ENCODE results near the gene SNRNP70. TPM values are rescaled to one million over a fixed set of nuclear protein-coding genes. Genes with fewer than 3 reads are reported as not detected.
"Not testable (repeated sequence)": the region's sequence is repeated elsewhere in the genome, so short reads cannot be mapped to it uniquely, and the experiment has no call there.

SNRNP70 gene
- total RNA-seq, 2 experiments from 2014 or later, result 179 to 188 TPM

GRCh38 chr19:49056902-49057596 is 28.2 kb upstream of the SNRNP70 start:
- Mint-ChIP-seq H3K4me3 (peak overlapping the region; percentile 62), H3K27me3 (peaks cover 52% of the 10 kb centered on the region), H3K4me1 (peaks cover 23% of the 10 kb centered on the region)
- H3K36me3 Mint-ChIP-seq (ENCODE audit: low read depth); H3K27ac Mint-ChIP-seq; DNase-seq; POLR2A ChIA-PET; H3K9me3 Mint-ChIP-seq: not testable (repeated sequence)
- CTCF ChIA-PET, result interaction anchor here (0.6 to 1.4 kb wide), 2 partner anchors 65 to 224 kb away, joined by 3 to 4 read pairs; no protein-coding TSS in a partner anchor

- DNase-seq, result peak; percentile 46
- peaks cover 52% of the 10 kb centered on the region for H3K27me3 Mint-ChIP-seq
- H3K4me3 Mint-ChIP-seq, result peak within 1 kb of the TSS; percentile 62
- H3K27ac Mint-ChIP-seq, result no peak within 1 kb of the TSS
- H3K4me1 Mint-ChIP-seq, result peaks cover 23% of the 10 kb centered on the region
- ChIA-PET POLR2A (no interaction called here), CTCF (interaction anchor here (0.6 to 1.4 kb wide), 2 partner anchors 65 to 224 kb away, joined by 3 to 4 read pairs; no protein-coding TSS in a partner anchor)
- H3K36me3 Mint-ChIP-seq (ENCODE audit: low read depth), result no peaks in the 10 kb centered on the region
- H3K9me3 Mint-ChIP-seq, result no peaks in the 10 kb centered on the region
Observed at GRCh38 chr19:49057636-49058234, 27.5 kb upstream of the SNRNP70 start, which contains the start of gene CGB7. CGB7 (minus strand) TSS chr19:49057749; CDS start chr19:49055375, 2,374 bp downstream.

GRCh38 chr19:49058562-49058961 is 26.7 kb upstream of the SNRNP70 start:
- no peaks in the 10 kb centered on the region for H3K9me3 Mint-ChIP-seq
- H3K4me1 Mint-ChIP-seq, result peaks cover 23% of the 10 kb centered on the region
- H3K27me3 Mint-ChIP-seq, result peaks cover 52% of the 10 kb centered on the region
- no peak for DNase-seq
- no peak overlapping the region for H3K27ac Mint-ChIP-seq
- no peaks in the 10 kb centered on the region for H3K36me3 Mint-ChIP-seq (ENCODE audit: low read depth)
- H3K4me3 Mint-ChIP-seq, result no peak overlapping the region
- CTCF ChIA-PET, result interaction anchor here (1.0 kb wide), 2 partner anchors 40 to 59 kb away, joined by 3 read pairs; no protein-coding TSS in a partner anchor
- POLR2A ChIA-PET, result no interaction called here

GRCh38 chr19:49059053-49059452 is 26.2 kb upstream of the SNRNP70 start:
- no peak overlapping the region for H3K27ac Mint-ChIP-seq
- no peaks in the 10 kb centered on the region for H3K9me3 Mint-ChIP-seq
- no peak overlapping the region for H3K4me3 Mint-ChIP-seq
- no peak for DNase-seq
- H3K4me1 Mint-ChIP-seq, result peaks cover 23% of the 10 kb centered on the region
- ChIA-PET CTCF (interaction anchor here (1.0 to 2.5 kb wide), 3 partner anchors 39 to 59 kb away, joined by 3 to 9 read pairs (median 3); no protein-coding TSS in a partner anchor), POLR2A (no interaction called here)
- no peaks in the 10 kb centered on the region for H3K36me3 Mint-ChIP-seq (ENCODE audit: low read depth)
- peaks cover 52% of the 10 kb centered on the region for H3K27me3 Mint-ChIP-seq

GRCh38 chr19:49061000-49061399 is 24.3 kb upstream of the SNRNP70 start:
- no peak for DNase-seq
- peaks cover 62% of the 10 kb centered on the region for H3K27me3 Mint-ChIP-seq
- H3K36me3 Mint-ChIP-seq (ENCODE audit: low read depth), result no peaks in the 10 kb centered on the region
- POLR2A ChIA-PET, result no interaction called here
- CTCF ChIA-PET, result interaction anchor here (2.5 kb wide), 1 partner anchor 37 kb away, joined by 9 read pairs; no protein-coding TSS in a partner anchor
- H3K4me1 Mint-ChIP-seq, result peaks cover 23% of the 10 kb centered on the region
- H3K4me3 Mint-ChIP-seq, result no peak overlapping the region
- no peaks in the 10 kb centered on the region for H3K9me3 Mint-ChIP-seq
- no peak overlapping the region for H3K27ac Mint-ChIP-seq

GRCh38 chr19:49061445-49061844 is 23.8 kb upstream of the SNRNP70 start:
- no peaks in the 10 kb centered on the region for H3K36me3 Mint-ChIP-seq (ENCODE audit: low read depth)
- H3K27me3 Mint-ChIP-seq, result peaks cover 63% of the 10 kb centered on the region
- ChIA-PET CTCF (interaction anchor here (2.5 kb wide), 1 partner anchor 36 kb away, joined by 9 read pairs; no protein-coding TSS in a partner anchor), POLR2A (no interaction called here)
- no peak for DNase-seq
- no peak overlapping the region for H3K27ac Mint-ChIP-seq
- peaks cover 19% of the 10 kb centered on the region for H3K4me1 Mint-ChIP-seq
- H3K9me3 Mint-ChIP-seq, result no peaks in the 10 kb centered on the region
- no peak overlapping the region for H3K4me3 Mint-ChIP-seq

- Mint-ChIP-seq H3K27ac (no peak overlapping the region), H3K27me3 (peaks cover 57% of the 10 kb centered on the region), H3K4me3 (no peak overlapping the region), H3K4me1 (no peaks in the 10 kb centered on the region), H3K9me3 (no peaks in the 10 kb centered on the region), H3K36me3 (ENCODE audit: low read depth) (no peaks in the 10 kb centered on the region)
- CTCF ChIA-PET, result no interaction called here
- POLR2A ChIA-PET, result no interaction called here
- no peak for DNase-seq
Observed at GRCh38 chr19:49064029-49064629, 21.1 kb upstream of the SNRNP70 start.

- H3K36me3 Mint-ChIP-seq (ENCODE audit: low read depth), result no peaks in the 10 kb centered on the region
- ChIA-PET CTCF (interaction anchor here (0.6 kb wide), 1 partner anchor 249 kb away, joined by 4 read pairs; no protein-coding TSS in a partner anchor), POLR2A (no interaction called here)
- H3K27me3 Mint-ChIP-seq, result peaks cover 57% of the 10 kb centered on the region
- H3K4me1 Mint-ChIP-seq, result no peaks in the 10 kb centered on the region
- H3K9me3 Mint-ChIP-seq, result no peaks in the 10 kb centered on the region
- DNase-seq, result no peak
- no peak within 1 kb of the TSS for H3K4me3 Mint-ChIP-seq
- no peak within 1 kb of the TSS for H3K27ac Mint-ChIP-seq
Observed at GRCh38 chr19:49064768-49065611, 20.3 kb upstream of the SNRNP70 start, which contains the start of gene NTF4. NTF4 (minus strand) TSS chr19:49064818; CDS start chr19:49061997, 2,821 bp downstream.

- H3K4me1 Mint-ChIP-seq, result no peaks in the 10 kb centered on the region
- H3K9me3 Mint-ChIP-seq, result no peaks in the 10 kb centered on the region
- peaks cover 59% of the 10 kb centered on the region for H3K27me3 Mint-ChIP-seq
- CTCF ChIA-PET, result no interaction called here
- no peak overlapping the region for H3K4me3 Mint-ChIP-seq
- H3K27ac Mint-ChIP-seq, result no peak overlapping the region
- no peak for DNase-seq
- POLR2A ChIA-PET, result no interaction called here
- no peaks in the 10 kb centered on the region for H3K36me3 Mint-ChIP-seq (ENCODE audit: low read depth)
Observed at GRCh38 chr19:49065905-49066512, 19.2 kb upstream of the SNRNP70 start.

- no peak overlapping the region for H3K27ac Mint-ChIP-seq
- no peaks in the 10 kb centered on the region for H3K9me3 Mint-ChIP-seq
- no peak overlapping the region for H3K4me3 Mint-ChIP-seq
- no peak for DNase-seq
- CTCF ChIA-PET, result no interaction called here
- H3K4me1 Mint-ChIP-seq, result no peaks in the 10 kb centered on the region
- POLR2A ChIA-PET, result no interaction called here
- peaks cover 62% of the 10 kb centered on the region for H3K27me3 Mint-ChIP-seq
- H3K36me3 Mint-ChIP-seq (ENCODE audit: low read depth), result no peaks in the 10 kb centered on the region
Observed at GRCh38 chr19:49067554-49067953, 17.7 kb upstream of the SNRNP70 start.

- H3K9me3 Mint-ChIP-seq, result no peaks in the 10 kb centered on the region
- peaks cover 2% of the 10 kb centered on the region for H3K36me3 Mint-ChIP-seq (ENCODE audit: low read depth)
- H3K27ac Mint-ChIP-seq, result no peak overlapping the region
- no peak for DNase-seq
- H3K4me1 Mint-ChIP-seq, result peaks cover 7% of the 10 kb centered on the region
- no peak overlapping the region for H3K4me3 Mint-ChIP-seq
- CTCF ChIA-PET, result interaction anchor here (1.6 kb wide), 1 partner anchor 29 kb away, joined by 10 read pairs; no protein-coding TSS in a partner anchor
- peaks cover 76% of the 10 kb centered on the region for H3K27me3 Mint-ChIP-seq
- POLR2A ChIA-PET, result no interaction called here
Observed at GRCh38 chr19:49069026-49069425, 16.2 kb upstream of the SNRNP70 start.

- DNase-seq, result no peak
- ChIA-PET POLR2A (interaction anchor here (1.5 kb wide), 1 partner anchor 12 kb away, joined by 3 read pairs; no protein-coding TSS in a partner anchor), CTCF (interaction anchor here (1.6 kb wide), 1 partner anchor 28 kb away, joined by 10 read pairs; no protein-coding TSS in a partner anchor)
- peaks cover 7% of the 10 kb centered on the region for H3K4me1 Mint-ChIP-seq
- H3K36me3 Mint-ChIP-seq (ENCODE audit: low read depth), result peaks cover 2% of the 10 kb centered on the region
- H3K27me3 Mint-ChIP-seq, result peaks cover 68% of the 10 kb centered on the region
- H3K9me3 Mint-ChIP-seq, result no peaks in the 10 kb centered on the region
- H3K4me3 Mint-ChIP-seq, result no peak overlapping the region
- no peak overlapping the region for H3K27ac Mint-ChIP-seq
Observed at GRCh38 chr19:49070416-49070815, 14.8 kb upstream of the SNRNP70 start.
